Measurements from ENCODE around the gene TBC1D9. TPM values are rescaled to one million over a fixed set of nuclear protein-coding genes. Genes with fewer than 3 reads are reported as not detected.
A peak's percentile ranks its signal among the peaks of the same experiment; 100 is the strongest.

The TBC1D9 gene
- total RNA-seq, 2 donors from 2014 or later = 22.3 to 29.0 TPM

GRCh38 chr4:140644470-140645185 lies 111.6 kb downstream of the TBC1D9 start:
- Histone ChIP-seq H3K4me3 (ENCODE audit: low read length) (no peak overlapping the region), H3K27ac (ENCODE audit: low read depth, low read length) (no peak overlapping the region), H3K36me3 (ENCODE audit: control insufficient read depth, insufficient read depth, low read length) (peaks cover 29% of the 10 kb centered on the region), H3K9me3 (ENCODE audit: control insufficient read depth, low read length) (peaks cover 4% of the 10 kb centered on the region), H3K27me3 (ENCODE audit: control insufficient read depth, insufficient read depth, low read length, poor library complexity, severe bottlenecking) (no peaks in the 10 kb centered on the region), H3K4me1 (ENCODE audit: control insufficient read depth, insufficient read depth, low read length) (peaks cover 20% of the 10 kb centered on the region), H3K9ac (ENCODE audit: extremely low read depth, low read length, poor library complexity, severe bottlenecking) (no peak overlapping the region)
- Mint-ChIP-seq H3K27me3 (ENCODE audit: insufficient read depth) (no peaks in the 10 kb centered on the region), H3K4me3 (no peak overlapping the region), H3K9me3 (no peaks in the 10 kb centered on the region), H3K27ac (no peak overlapping the region), H3K36me3 (ENCODE audit: low read depth) (peaks cover 30% of the 10 kb centered on the region), H3K4me1 (peaks cover 56% of the 10 kb centered on the region)
- TF ChIP-seq, protein P1, sequence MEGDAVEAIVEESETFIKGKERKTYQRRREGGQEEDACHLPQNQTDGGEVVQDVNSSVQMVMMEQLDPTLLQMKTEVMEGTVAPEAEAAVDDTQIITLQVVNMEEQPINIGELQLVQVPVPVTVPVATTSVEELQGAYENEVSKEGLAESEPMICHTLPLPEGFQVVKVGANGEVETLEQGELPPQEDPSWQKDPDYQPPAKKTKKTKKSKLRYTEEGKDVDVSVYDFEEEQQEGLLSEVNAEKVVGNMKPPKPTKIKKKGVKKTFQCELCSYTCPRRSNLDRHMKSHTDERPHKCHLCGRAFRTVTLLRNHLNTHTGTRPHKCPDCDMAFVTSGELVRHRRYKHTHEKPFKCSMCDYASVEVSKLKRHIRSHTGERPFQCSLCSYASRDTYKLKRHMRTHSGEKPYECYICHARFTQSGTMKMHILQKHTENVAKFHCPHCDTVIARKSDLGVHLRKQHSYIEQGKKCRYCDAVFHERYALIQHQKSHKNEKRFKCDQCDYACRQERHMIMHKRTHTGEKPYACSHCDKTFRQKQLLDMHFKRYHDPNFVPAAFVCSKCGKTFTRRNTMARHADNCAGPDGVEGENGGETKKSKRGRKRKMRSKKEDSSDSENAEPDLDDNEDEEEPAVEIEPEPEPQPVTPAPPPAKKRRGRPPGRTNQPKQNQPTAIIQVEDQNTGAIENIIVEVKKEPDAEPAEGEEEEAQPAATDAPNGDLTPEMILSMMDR (conservative IDR thresholded peaks at IDR 0.05) = no peak
- no peak for DNase-seq
- 96 to 97% methylated on average over 19 to 25 of the region's 25 CpGs for WGBS, 2 experiments (ENCODE audit: insufficient coverage in 1 of 2, insufficient read length in 1 of 2)

- Histone ChIP-seq H3K9ac (ENCODE audit: extremely low read depth, low read length, poor library complexity, severe bottlenecking) (no peak overlapping the region), H3K4me1 (ENCODE audit: control insufficient read depth, insufficient read depth, low read length) (peaks cover 20% of the 10 kb centered on the region), H3K27me3 (ENCODE audit: control insufficient read depth, insufficient read depth, low read length, poor library complexity, severe bottlenecking) (no peaks in the 10 kb centered on the region), H3K36me3 (ENCODE audit: control insufficient read depth, insufficient read depth, low read length) (peaks cover 34% of the 10 kb centered on the region), H3K9me3 (ENCODE audit: control insufficient read depth, low read length) (peaks cover 14% of the 10 kb centered on the region), H3K27ac (ENCODE audit: low read depth, low read length) (no peak overlapping the region), H3K4me3 (ENCODE audit: low read length) (no peak overlapping the region)
- H3K9me3 Mint-ChIP-seq = no peaks in the 10 kb centered on the region
- TF ChIP-seq, protein P1 (conservative IDR thresholded peaks at IDR 0.05) = no peak
- H3K4me1 Mint-ChIP-seq = peaks cover 62% of the 10 kb centered on the region
- no peak overlapping the region for H3K27ac Mint-ChIP-seq
- DNase-seq = no peak
- H3K27me3 Mint-ChIP-seq (ENCODE audit: insufficient read depth) = no peaks in the 10 kb centered on the region
- peaks cover 28% of the 10 kb centered on the region for H3K36me3 Mint-ChIP-seq (ENCODE audit: low read depth)
- H3K4me3 Mint-ChIP-seq = no peak overlapping the region
- 93 to 100% methylated on average over 20 to 33 of the region's 33 CpGs for WGBS, 2 experiments (ENCODE audit: insufficient coverage in 1 of 2, insufficient read length in 1 of 2)
Measured at GRCh38 chr4:140643571-140644055, 112.6 kb downstream of the TBC1D9 start.

DNA sequence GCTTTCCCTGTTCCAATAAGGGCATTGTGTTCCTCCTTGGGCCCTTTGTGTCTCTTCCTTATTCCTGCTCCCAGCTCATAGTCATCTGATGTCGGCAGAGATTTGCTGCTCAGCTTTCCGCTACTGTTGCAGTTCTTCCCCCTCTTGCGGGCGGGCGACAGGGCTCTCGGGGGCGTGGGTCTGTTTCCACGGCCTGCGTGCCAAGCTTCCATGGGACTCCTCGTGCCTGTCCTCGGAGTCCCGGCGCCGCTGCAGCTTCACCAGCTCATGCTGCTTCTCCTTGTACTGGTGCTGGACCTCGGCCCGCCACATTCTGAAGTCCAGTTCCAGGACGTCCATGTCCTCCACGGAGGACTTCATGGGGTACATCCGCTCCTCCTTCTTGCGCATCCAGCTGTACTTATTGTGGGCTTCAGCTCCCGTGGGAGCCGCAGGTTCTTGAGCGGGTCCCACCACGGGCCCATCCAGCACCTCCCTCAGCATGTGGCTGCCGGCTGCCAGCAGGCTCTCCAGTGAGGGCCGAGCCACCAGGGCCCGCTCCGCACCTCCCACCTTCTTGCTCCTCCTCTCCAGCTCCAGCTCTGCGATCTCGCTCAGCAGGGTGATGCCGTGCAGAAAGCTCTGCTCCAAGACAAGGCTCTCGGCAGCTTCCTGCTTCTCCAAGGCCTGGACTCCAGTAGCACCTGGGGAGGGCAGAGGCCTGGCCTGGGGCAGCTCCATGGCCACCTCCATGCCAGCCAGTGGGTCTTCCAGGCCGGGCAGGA lies 113.3 kb downstream of the TBC1D9 start:
- TF ChIP-seq, protein P1 (conservative IDR thresholded peaks at IDR 0.05) = no peak
- Mint-ChIP-seq H3K27ac (peak overlapping the region; percentile 88), H3K36me3 (ENCODE audit: low read depth) (peaks cover 27% of the 10 kb centered on the region), H3K9me3 (no peaks in the 10 kb centered on the region), H3K4me1 (peaks cover 63% of the 10 kb centered on the region), H3K27me3 (ENCODE audit: insufficient read depth) (no peaks in the 10 kb centered on the region), H3K4me3 (no peak overlapping the region)
- H3K9ac ChIP-seq (ENCODE audit: extremely low read depth, low read length, poor library complexity, severe bottlenecking) = no peak overlapping the region
- no peak overlapping the region for H3K4me3 ChIP-seq (ENCODE audit: low read length)
- peaks cover 36% of the 10 kb centered on the region for H3K36me3 ChIP-seq (ENCODE audit: control insufficient read depth, insufficient read depth, low read length)
- 95 to 96% methylated on average over 17 to 33 of the region's 33 CpGs for WGBS, 2 experiments (ENCODE audit: insufficient coverage in 1 of 2, insufficient read length in 1 of 2)
- H3K9me3 ChIP-seq (ENCODE audit: control insufficient read depth, low read length) = peaks cover 16% of the 10 kb centered on the region
- no peaks in the 10 kb centered on the region for H3K27me3 ChIP-seq (ENCODE audit: control insufficient read depth, insufficient read depth, low read length, poor library complexity, severe bottlenecking)
- H3K27ac ChIP-seq (ENCODE audit: low read depth, low read length) = no peak overlapping the region
- DNase-seq = no peak
- H3K4me1 ChIP-seq (ENCODE audit: control insufficient read depth, insufficient read depth, low read length) = peaks cover 20% of the 10 kb centered on the region

All from endodermal cell (in vitro differentiated cells).